GM18867 (cell line): ENCODE measurements around the gene PPP1R8.
"Not testable (repeated sequence)": the region's sequence is repeated elsewhere in the genome, so short reads cannot be mapped to it uniquely, and the experiment has no call there.

Experiments
- ATAC-seq: cut with Tn5 transposase; IDR thresholded peaks from one replicate; pipeline ENCODE4 v1.9.1; 2021; ENCODE audit warnings: mild to moderate bottlenecking, moderate library complexity; ENCODE audit not compliant: unreplicated experiment

Gene PPP1R8

DNA sequence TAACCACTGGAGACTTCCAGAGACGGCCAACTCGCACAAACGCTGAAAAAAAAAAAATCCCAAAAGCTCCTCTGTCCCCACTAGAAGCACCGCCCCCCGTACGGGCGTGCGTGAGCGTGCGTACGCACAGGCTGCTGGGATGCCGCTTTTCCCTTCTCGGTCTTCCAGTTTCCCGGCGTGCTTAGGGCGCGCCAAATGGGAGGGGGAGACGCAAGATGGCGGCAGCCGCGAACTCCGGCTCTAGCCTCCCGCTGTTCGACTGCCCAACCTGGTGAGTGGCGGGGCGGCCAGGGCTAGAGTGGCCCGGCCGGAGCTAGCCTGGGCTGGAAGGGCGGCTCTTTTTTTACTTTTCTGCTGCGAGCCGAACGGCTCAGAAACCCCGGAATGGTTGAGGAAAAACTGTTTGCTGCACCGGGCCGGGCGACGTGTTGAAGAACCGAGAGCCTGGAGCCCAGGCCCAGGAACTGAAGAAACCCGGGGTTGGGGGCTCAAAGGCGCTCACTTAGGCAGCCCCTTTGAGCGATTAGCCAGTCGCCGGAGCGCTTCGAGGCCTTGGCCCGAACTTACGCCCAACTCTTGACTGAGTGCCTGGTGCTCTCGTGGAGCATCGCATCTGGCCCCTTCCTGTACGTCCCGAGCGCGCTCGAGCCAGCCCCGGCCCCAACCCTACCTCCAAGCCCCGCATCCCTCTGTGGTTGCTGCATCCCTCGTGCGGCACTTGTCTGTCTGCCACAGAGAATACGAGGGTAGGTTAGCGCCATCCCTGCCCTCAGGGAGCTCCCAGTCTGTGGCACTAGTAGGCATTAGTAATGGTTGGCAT, at the start of gene PPP1R8:
TSS of gene PPP1R8 (plus strand) at position 162 of the 820 bp plus-strand sequence. CDS start at position 216, 54 bp downstream.
- ATAC-seq = peak; percentile 91

DNA sequence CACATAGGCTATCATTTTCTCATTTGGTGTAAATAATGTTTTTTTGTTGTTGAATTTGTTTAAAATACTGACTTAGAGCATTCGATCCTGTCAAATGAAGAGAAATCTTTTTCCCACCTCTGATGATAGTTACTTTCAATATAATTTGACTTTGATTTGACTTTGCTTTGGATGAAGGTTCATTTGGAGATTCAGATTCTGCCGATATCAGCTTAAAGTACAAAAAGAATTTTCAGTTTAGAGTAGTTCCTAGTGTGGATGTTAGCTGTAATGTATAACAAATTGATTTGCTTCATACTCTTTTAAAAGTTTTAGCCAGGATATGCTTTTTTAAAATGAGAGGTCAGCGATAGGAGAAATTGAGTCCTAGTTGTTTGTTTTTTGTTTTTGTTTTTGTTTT, 47.6 kb upstream of the PPP1R8 start:
- ATAC-seq = no peak

DNA sequence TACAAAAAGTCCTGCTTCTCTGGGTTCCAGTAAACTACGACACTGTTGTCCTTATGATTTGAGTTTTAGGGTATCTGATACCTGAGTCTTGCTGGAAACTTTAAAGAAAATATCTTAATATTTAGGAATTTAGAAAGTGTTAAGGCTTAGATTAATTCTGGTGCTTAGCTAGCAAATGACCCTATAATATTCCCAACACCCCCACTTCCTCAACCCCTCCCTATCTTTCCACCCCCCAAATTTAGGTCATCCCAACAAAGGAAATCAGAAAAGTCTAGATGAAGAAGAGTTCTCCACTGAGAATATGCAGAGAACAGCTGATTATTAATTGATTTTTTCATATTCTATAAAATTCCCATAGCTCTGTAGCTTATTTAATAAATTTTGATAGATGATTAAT, 45.9 kb upstream of the PPP1R8 start:
- no peak for ATAC-seq

DNA sequence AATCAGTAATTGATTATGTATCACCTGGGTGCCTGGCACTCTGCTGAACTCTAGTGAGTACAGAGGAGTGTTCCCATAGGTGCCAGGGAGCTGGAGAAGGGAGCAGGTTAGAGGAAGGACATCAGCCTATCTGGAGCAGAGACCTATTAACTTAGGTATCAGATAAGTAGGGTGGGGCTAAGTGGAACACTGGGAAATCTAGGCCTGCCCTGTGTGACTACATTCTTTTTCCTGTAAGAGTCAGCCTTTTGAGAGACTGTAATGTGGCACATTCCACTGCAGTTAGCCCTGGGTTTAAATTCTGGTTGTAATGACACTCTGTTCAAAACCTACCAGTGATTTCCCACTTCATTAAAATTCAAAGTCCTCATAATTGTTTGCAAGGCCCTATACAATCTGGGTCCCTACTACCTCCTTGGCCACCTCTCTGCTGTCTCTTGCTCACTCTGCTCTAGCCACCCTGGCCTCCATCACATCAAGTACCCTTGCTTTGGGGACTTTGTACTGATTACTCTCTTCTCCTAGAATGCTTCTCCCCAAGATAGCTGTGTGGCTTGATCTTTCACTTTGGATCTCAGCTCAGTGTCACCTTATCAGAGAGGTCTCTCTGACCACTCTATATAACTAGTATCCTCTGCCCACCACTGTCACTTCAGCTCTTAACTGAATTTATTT, 44.7 kb upstream of the PPP1R8 start:
- ATAC-seq = no peak

DNA sequence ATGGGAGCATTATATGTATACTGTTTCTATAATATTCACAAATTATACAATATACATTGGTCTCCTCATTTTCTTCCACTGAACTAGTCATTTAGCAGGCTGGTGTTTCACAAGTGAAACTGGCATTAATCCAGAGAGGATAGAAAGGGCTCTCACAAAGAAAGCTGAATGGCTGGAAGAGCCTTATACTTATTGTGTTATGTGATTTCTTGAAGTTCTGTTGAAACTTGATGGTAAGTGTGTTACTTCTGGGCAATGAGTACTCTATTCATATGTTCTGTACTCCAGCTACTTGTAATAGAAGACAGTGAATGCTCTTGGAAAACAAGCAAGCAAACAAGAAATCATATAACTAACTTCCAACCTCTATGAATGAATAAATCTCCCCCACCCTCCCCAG, 42.7 kb upstream of the PPP1R8 start:
- no peak for ATAC-seq

DNA sequence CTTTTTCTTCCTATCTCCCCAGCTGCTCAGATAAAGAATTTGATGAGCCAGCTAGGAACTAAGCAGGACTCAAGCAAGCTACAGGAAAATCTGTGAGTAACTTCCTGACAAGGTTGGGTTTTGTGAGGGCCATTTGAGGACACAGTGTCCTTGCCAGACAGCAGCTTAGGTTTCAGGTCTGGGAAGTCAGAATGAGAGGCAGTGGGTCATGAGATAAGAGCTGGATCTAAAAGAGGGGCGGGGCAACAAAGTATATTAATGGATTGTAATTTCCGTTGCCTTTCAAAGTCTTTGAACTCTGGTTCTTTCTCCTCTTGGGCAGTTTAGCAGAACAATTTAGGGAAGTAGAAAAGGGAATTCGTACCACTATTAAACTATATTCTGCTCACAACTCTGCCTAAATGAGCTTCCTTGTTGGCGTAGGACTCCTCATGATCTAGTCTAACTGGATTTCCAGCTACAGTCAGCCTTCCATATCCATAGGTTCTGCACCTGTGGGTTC, 41.0 kb upstream of the PPP1R8 start:
- ATAC-seq = no peak

DNA sequence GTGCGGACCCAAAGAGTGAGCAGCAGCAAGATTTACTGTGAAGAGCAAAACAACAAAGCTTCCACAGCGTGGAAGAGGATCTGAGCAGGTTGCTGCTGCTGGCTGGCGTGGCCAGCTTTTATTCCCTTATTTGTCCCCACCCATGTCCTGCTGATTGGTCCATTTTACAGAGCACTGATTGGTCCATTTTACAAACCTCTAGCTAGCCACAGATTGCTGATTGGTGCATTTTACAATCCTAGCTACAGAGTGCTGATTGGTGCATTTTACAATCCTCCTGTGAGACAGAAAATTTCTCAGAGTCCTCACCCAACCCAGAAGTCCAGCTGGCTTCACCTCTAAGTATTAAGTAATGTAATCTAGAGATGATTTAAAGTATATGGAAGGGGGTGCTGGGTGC, 40.3 kb upstream of the PPP1R8 start:
- ATAC-seq = not testable (repeated sequence)

DNA sequence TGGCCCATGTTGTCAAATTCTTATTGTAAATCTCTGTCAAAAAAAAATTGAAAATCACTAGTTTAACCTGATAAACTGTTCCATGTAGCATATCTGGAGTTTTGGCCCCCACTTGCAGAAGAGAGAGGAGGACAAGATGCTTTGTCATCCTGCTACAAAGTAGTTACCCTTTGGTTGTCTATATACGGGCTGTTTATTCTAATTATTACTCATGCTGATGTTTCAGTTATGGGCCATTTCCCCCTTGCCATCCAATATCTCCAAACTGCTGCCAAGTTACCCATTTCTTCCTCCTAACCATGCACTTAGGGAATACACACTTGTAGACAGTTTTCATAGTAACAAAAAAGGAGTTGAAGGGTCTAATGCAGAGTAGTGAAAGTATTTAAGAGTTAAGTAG, 35.0 kb upstream of the PPP1R8 start:
- no peak for ATAC-seq

DNA sequence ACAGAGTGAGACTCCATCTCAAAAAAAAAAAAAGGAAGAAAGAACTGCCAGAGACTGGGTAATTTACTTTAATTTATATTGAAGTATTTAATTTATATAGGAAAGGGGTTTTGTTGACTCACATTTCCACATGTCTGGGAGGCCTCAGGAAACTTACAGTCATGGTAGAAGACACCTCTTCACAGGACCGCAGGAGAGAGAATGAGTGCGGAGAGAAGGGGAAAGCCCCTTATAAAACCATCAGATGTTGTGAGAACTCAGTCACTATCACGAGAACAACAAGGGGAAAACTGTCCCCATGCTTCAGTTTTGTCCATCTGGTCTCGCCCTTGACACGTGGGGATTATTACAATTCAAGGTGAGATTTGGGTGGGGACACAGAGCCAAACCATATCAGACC, 25.8 kb upstream of the PPP1R8 start:
- ATAC-seq = no peak

DNA sequence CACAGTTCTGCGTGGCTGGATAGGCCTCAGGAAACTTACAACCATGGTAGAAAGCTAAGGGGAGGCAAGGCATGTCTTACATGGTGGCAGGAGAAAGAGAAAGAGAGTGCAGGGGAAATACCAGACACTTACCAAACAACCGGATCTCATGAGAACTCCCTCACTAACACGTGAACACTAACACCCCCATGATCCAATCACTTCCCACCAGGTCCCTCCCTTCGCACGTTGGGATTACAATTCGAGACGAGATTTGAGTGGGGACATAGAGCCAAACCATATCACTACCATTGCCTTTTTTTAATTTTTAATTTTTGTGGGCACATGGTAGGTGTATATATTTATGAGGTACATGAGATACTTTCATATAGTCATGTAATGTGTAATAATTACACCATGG, 23.8 kb upstream of the PPP1R8 start:
- ATAC-seq = no peak

DNA sequence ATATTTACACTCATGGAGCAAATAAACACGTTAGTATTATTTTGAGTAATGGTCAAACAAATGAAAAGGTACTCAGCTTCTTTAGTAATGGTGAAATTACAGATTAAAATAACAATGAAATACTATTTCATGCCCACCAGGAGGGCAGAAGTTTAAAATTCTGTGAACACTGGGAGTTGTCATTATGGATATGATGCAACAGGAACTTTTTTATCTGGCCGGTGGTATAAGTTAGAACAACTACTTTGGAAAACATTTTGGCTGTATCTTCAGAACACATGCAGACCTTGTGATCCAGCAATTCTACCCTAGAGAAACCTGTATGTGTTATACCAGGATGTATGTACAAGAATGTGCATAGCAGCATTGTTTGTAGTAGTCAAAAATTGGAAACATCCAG, 23.2 kb upstream of the PPP1R8 start:
- ATAC-seq = no peak

DNA sequence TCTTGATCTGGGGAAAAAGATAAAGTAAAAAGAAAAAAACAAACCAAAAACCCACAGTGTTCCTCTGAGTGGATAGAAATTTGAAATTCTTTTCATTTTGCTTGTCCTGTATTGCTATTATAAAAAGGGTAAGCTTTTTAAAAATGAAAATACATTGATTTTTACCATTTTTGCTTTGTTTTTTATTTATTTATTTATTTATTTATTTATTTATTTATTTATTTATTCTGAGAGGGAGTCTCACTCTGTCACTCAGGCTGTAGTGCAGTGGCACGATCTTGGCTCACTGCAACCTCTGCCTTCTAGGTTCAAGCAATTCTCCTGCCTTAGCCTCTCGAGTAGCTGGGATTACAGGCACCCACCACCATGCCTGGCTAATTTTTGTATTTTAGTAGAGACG, 22.5 kb upstream of the PPP1R8 start:
- ATAC-seq = not testable (repeated sequence)

DNA sequence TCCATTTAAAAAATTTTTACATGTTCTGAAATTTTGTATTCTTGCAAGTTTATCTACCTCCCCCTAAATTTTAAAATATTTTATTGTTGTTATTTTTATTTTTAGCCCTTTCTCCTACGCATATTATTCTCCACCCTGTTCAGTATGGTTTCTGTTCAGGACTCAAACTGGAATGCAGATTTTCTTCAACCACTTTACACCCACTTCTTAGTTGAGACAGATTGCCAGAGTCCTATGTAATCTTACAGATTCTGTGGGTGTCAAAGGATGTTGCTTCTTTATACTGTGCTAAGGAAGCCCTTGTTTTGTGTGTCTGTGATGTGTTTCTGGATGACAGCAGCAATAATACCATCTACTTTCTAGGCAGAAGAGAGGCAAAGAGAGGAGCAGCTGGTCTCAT, 20.7 kb upstream of the PPP1R8 start:
- ATAC-seq = no peak

DNA sequence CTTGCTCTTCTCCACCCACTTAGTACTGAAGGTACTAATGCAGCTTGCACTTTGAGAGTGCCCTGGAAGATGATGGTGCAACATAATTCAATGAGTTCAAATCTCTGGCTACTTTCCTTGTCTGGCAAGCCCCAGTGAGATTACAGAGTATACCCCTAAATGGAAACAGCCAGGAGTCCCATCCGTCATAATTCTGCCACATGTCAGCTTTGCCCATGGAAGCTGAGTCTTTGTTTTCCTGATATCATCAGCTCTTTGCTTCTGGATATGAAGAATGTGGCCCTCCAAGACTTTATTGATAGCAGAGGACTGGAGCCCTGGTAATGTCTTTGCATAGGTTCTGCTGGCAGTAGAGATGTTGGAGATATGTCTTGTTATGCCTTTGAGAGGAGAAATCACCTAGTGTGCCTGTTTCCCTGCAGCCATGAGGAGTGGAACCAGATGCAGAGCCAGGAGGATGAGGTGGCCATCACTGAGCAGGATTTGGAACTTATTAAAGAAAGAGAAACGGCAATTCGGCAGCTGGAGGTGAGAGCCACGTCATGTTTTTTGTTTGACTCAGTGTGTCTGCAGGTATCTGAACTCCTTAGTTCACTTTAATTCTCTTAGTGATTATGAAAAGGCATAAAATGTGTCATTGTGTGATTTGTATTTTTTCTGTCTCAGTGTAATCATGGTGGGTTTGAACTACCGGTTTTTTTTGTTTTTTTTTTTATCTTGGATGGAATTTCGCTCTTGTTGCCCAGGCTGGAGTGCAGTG, 18.7 kb upstream of the PPP1R8 start:
- ATAC-seq = no peak

DNA sequence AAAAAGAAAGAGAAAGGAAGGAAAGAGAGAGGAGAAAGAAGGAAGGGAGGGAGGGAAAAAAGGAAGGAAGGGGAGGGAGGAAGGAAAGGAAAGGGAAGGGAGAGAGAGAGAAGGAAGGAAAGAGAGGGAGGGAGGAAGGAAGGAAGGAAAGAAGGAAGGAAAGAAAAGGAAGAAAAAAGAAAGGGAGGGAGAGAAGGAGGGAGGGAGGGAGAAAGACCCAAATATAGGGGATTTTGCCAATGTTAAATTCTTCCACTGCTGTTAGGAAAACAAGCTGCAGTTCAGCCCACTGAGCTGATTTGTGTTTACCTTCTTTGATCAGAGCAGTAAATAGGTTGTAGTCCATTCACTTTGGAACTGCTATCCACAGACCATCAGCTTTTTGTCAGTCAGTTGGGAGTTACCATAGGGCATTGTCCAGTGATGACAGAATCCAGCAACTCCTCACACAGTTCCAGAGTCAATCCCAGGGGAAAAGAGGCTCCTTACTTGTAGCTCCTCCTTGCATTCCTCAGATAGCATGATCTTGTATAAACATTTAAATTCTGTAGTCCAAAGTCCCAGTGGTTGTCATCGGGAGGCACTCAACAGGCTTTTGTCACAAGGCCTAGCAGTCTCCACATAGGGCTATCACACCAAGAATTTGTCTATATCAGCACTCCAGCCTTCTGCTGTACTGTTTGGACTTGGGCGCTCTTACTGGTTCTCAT, 13.5 kb upstream of the PPP1R8 start:
- no peak for ATAC-seq

DNA sequence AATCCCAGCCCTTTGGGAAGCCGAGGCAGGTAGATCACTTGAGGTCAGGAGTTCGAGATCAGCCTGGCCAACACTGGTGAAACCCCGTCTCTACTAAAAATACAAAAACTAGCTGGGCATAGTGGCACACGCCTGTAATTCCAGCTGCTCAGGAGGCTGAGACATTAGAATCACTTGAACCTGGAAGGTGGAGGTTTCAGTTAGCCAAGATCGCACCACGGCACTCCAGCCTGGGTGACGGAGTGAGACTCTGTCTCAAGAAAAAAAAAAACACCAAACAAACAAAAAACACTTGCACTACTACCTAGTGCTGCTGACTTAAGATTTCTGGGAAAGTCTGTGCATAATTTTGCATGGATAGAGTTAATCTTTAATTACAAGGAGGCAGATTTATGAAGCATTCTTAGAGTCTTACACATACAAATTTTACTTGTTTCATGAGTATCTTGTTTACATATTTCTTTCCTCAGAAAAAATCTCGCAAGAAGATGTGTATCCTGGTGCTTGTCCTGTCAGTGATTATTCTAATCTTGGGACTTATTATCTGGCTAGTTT, 8.7 kb upstream of the PPP1R8 start:
- no peak for ATAC-seq

DNA sequence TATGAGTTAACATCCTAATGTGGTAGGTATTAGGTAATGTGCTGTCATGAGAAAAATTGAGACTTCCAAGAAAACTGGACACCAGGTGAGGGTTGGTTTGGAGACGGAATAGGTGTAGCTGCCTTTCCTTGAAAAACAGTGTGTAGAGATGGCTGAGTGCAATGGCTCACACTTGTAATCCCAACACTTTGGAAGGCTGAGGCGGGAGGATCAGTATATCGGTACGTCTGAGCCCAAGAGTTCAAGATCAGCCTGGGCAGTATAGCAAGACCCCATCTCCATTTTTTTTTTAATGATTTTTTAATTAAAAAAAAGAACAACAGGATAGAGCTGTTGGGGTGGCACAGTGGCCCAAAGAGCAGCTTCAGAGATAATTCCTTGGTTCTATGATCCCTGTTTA, 6.8 kb upstream of the PPP1R8 start:
- ATAC-seq = no peak

DNA sequence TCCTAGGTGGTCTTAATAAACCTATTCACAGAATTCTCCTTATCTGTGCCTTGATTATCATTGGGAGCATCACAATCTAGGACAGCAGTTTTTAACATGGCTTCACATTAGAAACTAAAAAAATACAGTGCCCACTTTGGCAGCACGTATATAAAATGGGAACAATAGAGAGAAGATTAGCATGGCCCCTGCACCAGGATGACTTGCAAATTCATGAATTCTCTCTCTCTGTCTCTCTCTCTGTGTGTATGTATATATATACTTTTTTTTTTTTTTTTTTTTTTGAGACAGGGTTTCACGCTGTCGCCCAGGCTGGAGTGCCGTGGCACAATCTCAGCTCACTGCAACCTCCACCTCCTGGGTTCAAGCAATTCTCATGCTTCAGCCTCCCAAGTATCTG, 6.2 kb upstream of the PPP1R8 start:
- ATAC-seq = no peak

DNA sequence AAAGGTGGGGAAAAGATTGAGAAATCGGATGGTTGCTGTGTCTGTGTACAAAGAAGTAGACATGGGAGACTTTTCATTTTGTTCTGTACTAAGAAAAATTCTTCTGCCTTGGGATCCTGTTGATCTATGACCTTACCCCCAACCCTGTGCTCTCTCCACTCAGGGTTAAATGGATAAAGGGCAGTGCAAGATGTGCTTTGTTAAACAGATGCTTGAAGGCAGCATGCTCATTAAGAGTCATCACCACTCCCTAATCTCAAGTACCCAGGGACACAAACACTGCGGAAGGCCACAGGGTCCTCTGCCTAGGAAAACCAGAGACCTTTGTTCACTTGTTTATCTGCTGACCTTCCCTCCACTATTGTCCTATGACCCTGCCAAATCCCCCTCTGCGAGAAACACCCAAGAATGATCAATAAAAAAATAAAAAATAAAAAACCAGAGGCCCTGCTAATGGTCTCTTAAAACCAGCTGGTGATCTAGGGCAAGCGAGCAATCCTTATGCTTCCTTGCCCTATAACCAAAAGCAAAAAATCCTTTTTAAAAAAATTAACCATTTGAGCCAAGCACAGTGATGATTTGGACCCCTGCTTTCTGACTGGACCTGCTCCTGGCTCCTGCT, 1.1 kb upstream of the PPP1R8 start:
- not testable (repeated sequence) for ATAC-seq
